Astrocyte (in vitro differentiated cells and primary cell): Measurements from ENCODE around the gene MSLN. TPM values are rescaled to one million over a fixed set of nuclear protein-coding genes. Genes with fewer than 3 reads are reported as not detected.

Source experiments
- DNase-seq: peaks from one replicate; pipeline ENCODE4 v3.0.0-alpha.2; 2010; ENCODE audit warnings: low read depth
- FAIRE-seq: peaks from 2 replicates; lab custom pipeline; 2011; peaks lifted over from hg19 to GRCh38; lab: Jason Lieb, UNC
- H2AFZ ChIP-seq: 2 replicates; pipeline ENCODE4 v1.6.0; 2012; ENCODE audit warnings: low read depth, low read length, inconsistent platforms
- H3K27ac ChIP-seq: 2 replicates; pipeline ENCODE4 v1.5.1; 2011; ENCODE audit warnings: low read depth, low read length, inconsistent platforms
- H3K27me3 ChIP-seq: 2 replicates; pipeline ENCODE4 v1.6.0; 2011; ENCODE audit warnings: low read length, inconsistent platforms; ENCODE audit not compliant: insufficient read depth
- H3K36me3 ChIP-seq: 2 replicates; pipeline ENCODE4 v1.5.1; 2011; ENCODE audit warnings: low read length, inconsistent platforms; ENCODE audit not compliant: insufficient read depth
- H3K4me1 ChIP-seq: 2 replicates; pipeline ENCODE4 v1.5.1; 2011; ENCODE audit warnings: low read length, inconsistent platforms; ENCODE audit not compliant: insufficient read depth
- H3K4me2 ChIP-seq: 2 replicates; pipeline ENCODE4 v1.6.0; 2012; ENCODE audit warnings: low read length, inconsistent platforms
- H3K4me3 ChIP-seq: 2 replicates; pipeline ENCODE4 v1.5.1; 2011; ENCODE audit warnings: low read depth, mild to moderate bottlenecking, low read length, inconsistent platforms; ENCODE audit not compliant: insufficient read depth
- H3K79me2 ChIP-seq: 2 replicates; pipeline ENCODE4 v1.6.0; 2012; ENCODE audit warnings: mild to moderate bottlenecking, low read length, inconsistent platforms; ENCODE audit not compliant: insufficient read depth
- H3K9ac ChIP-seq: 2 replicates; pipeline ENCODE4 v1.6.0; 2012; ENCODE audit warnings: mild to moderate bottlenecking, low read length, inconsistent platforms
- H3K9me3 ChIP-seq: 2 replicates; pipeline ENCODE4 v1.5.1; 2012; ENCODE audit warnings: low read depth, mild to moderate bottlenecking, low read length, inconsistent platforms; ENCODE audit not compliant: insufficient read depth
- H4K20me1 ChIP-seq: 2 replicates; pipeline ENCODE4 v1.6.0; 2012; ENCODE audit warnings: low read length, inconsistent platforms; ENCODE audit not compliant: insufficient read depth
- H3K27ac Mint-ChIP-seq: one replicate; pipeline ENCODE4 v1.8.0; 2021; ENCODE audit warnings: mild to moderate bottlenecking, mixed read lengths; ENCODE audit not compliant: unreplicated experiment
- H3K27me3 Mint-ChIP-seq: one replicate; pipeline ENCODE4 v1.8.0; 2021; ENCODE audit warnings: low read depth, mixed read lengths; ENCODE audit not compliant: unreplicated experiment
- H3K36me3 Mint-ChIP-seq: one replicate; pipeline ENCODE4 v1.8.0; 2021; ENCODE audit warnings: low read depth, mixed read lengths; ENCODE audit not compliant: unreplicated experiment
- H3K4me1 Mint-ChIP-seq: one replicate; pipeline ENCODE4 v1.8.0; 2021; ENCODE audit warnings: low read depth, mixed read lengths; ENCODE audit not compliant: unreplicated experiment
- H3K4me3 Mint-ChIP-seq: one replicate; pipeline ENCODE4 v1.8.0; 2021; ENCODE audit warnings: mild to moderate bottlenecking, moderate library complexity, mixed read lengths; ENCODE audit not compliant: unreplicated experiment
- H3K9me3 Mint-ChIP-seq: one replicate; pipeline ENCODE4 v1.8.0; 2021; ENCODE audit warnings: mild to moderate bottlenecking, mixed read lengths; ENCODE audit not compliant: unreplicated experiment
- EZH2 ChIP-seq: IDR thresholded peaks from 2 replicates; pipeline ENCODE4 v1.6.1; 2012; ENCODE audit warnings: mild to moderate bottlenecking, low read length, inconsistent platforms; ENCODE audit not compliant: insufficient read depth
- total RNA-seq: library from RNA; stranded (reverse); gene quantifications from 2 replicates; pipeline ENCODE4 v1.2.1, GENCODE V29; 2021
- TF ChIP-seq, protein P1 (sequence below): IDR thresholded peaks from 2 replicates; pipeline ENCODE4 v1.5.1; 2011; ENCODE audit warnings: low read depth, mild to moderate bottlenecking, inconsistent platforms, low read length, moderate library complexity; ENCODE audit not compliant: insufficient read depth

The MSLN gene
- total RNA-seq, 1 donor from 2014 or later: not detected

DNA sequence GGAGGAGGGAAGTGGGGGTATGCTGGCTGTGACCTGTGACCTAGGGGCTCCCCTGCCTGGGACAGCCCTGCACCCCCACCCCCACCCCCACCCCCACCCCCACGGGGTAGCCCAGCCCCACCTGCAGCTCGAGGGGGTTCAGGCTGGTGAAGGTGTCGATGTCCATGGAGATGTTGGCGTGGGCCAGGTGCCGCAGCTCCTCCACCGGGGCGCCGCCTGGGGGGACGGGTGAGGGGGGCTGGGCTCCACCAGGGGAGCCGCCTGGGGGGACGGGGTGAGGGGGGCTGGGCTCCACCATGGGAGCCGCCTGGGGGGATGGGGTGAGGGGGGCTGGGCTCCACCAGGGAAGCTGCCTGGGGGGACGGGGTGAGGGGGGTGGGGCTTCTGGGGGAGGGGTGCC, 9.9 kb downstream of the MSLN start:
- H3K4me2 ChIP-seq: no peak overlapping the region
- H3K9me3 Mint-ChIP-seq: no peaks in the 10 kb centered on the region
- no peak overlapping the region for H3K9ac ChIP-seq
- no peaks in the 10 kb centered on the region for H3K36me3 Mint-ChIP-seq
- H3K9me3 ChIP-seq: no peaks in the 10 kb centered on the region
- no peaks in the 10 kb centered on the region for H3K4me1 Mint-ChIP-seq
- FAIRE-seq: no peak
- H3K27me3 ChIP-seq: no peaks in the 10 kb centered on the region
- no peaks in the 10 kb centered on the region for H4K20me1 ChIP-seq
- H3K4me3 Mint-ChIP-seq: no peak overlapping the region
- H3K27ac Mint-ChIP-seq: no peak overlapping the region
- no peaks in the 10 kb centered on the region for H3K36me3 ChIP-seq
- H3K27ac ChIP-seq: no peak overlapping the region
- H3K4me3 ChIP-seq: no peak overlapping the region
- TF ChIP-seq, protein P1, sequence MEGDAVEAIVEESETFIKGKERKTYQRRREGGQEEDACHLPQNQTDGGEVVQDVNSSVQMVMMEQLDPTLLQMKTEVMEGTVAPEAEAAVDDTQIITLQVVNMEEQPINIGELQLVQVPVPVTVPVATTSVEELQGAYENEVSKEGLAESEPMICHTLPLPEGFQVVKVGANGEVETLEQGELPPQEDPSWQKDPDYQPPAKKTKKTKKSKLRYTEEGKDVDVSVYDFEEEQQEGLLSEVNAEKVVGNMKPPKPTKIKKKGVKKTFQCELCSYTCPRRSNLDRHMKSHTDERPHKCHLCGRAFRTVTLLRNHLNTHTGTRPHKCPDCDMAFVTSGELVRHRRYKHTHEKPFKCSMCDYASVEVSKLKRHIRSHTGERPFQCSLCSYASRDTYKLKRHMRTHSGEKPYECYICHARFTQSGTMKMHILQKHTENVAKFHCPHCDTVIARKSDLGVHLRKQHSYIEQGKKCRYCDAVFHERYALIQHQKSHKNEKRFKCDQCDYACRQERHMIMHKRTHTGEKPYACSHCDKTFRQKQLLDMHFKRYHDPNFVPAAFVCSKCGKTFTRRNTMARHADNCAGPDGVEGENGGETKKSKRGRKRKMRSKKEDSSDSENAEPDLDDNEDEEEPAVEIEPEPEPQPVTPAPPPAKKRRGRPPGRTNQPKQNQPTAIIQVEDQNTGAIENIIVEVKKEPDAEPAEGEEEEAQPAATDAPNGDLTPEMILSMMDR: no peak
- no peak for TF ChIP-seq EZH2
- H3K79me2 ChIP-seq: no peaks in the 10 kb centered on the region
- no peaks in the 10 kb centered on the region for H3K4me1 ChIP-seq
- no peak overlapping the region for H2AFZ ChIP-seq
- H3K27me3 Mint-ChIP-seq: peaks cover 6% of the 10 kb centered on the region
- DNase-seq: no peak

DNA sequence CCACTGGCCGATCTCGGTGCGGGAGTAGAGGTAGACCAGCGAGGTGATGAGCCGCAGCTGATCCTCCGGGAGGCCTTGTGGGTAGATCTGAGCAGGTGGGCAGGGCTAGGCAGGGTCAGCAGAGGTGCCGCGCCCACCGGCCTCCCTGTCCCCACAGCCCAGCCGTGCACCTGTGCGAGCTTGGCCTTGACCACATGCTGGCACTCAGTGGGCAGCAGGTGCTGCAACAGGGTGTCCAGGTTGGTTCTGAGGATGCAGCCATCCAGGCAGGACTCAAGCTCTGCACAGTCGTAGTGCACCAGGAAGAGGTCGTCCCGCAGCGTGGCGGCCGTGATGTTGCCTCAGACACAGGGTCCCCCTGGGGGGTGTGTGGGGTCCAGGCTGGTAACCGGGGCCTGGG, 12.4 kb downstream of the MSLN start:
- H3K36me3 Mint-ChIP-seq: no peaks in the 10 kb centered on the region
- no peak overlapping the region for H2AFZ ChIP-seq
- no peaks in the 10 kb centered on the region for H4K20me1 ChIP-seq
- TF ChIP-seq, protein P1: no peak
- FAIRE-seq: no peak
- no peak overlapping the region for H3K9ac ChIP-seq
- peaks cover 5% of the 10 kb centered on the region for H3K4me1 ChIP-seq
- H3K27me3 Mint-ChIP-seq: peaks cover 6% of the 10 kb centered on the region
- DNase-seq: no peak
- H3K27ac Mint-ChIP-seq: no peak overlapping the region
- H3K27ac ChIP-seq: no peak overlapping the region
- H3K4me2 ChIP-seq: no peak overlapping the region
- peaks cover 4% of the 10 kb centered on the region for H3K4me1 Mint-ChIP-seq
- H3K9me3 Mint-ChIP-seq: no peaks in the 10 kb centered on the region
- H3K27me3 ChIP-seq: no peaks in the 10 kb centered on the region
- H3K79me2 ChIP-seq: no peaks in the 10 kb centered on the region
- no peak overlapping the region for H3K4me3 ChIP-seq
- no peaks in the 10 kb centered on the region for H3K36me3 ChIP-seq
- no peak overlapping the region for H3K4me3 Mint-ChIP-seq
- no peaks in the 10 kb centered on the region for H3K9me3 ChIP-seq

DNA sequence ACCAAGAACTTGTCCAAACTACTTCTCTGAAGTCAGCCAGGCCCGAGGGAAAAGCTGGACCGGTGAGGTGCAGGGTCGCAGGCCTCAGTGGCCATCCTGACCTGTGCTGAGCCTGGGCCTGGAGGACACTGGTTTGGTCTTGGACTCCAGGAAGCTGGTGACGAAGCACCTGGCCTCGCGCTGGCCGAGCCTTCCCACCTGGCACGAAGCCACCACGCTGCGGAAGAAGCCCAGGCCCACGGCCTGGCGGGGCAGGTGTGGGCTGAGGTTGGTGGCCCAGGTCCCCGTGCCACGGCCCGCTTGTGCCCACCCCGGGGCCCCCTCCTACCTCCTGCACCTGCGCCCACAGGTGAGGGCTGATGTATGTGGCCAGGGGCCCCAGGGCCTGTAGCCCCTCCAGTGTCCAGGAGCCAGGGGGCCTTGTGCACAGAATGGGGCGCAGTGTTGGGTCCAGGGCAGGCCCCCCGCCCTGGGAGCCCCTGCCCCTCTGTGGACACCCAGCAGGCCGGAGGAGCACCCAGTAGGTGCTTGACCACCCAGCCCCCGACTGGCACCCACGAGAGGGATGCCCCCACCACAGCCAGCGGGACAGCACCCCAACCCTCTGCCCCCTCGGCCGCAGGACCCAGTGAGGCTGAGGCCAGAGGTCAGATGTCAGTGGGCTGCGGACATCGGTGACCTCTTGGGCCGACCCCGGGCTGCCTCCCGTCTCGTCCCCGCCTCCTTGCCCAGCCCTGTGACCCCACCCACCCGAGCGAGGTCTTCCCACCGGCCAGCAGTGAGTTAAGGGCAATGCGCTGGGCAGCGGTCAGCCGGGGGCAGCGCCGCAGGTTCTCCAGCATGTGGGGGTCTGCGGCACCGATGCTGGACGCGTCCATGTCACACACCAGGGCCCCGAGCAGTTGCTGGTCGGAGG, 13.8 kb downstream of the MSLN start:
- DNase-seq: no peak

More for the DNA sequence above, 13.8 kb downstream of the MSLN start:
- H3K36me3 Mint-ChIP-seq: no peaks in the 10 kb centered on the region
- Histone ChIP-seq H3K27ac (no peak overlapping the region), H3K36me3 (no peaks in the 10 kb centered on the region), H4K20me1 (no peaks in the 10 kb centered on the region), H3K4me1 (peaks cover 10% of the 10 kb centered on the region), H3K4me3 (no peak overlapping the region), H3K9me3 (no peaks in the 10 kb centered on the region), H3K4me2 (no peak overlapping the region), H3K9ac (no peak overlapping the region), H3K27me3 (no peaks in the 10 kb centered on the region), H3K79me2 (no peaks in the 10 kb centered on the region), H2AFZ (no peak overlapping the region)
- H3K4me3 Mint-ChIP-seq: no peak overlapping the region
- no peak for FAIRE-seq
- no peak for TF ChIP-seq EZH2
- TF ChIP-seq, protein P1: no peak
- no peak overlapping the region for H3K27ac Mint-ChIP-seq
- peaks cover 4% of the 10 kb centered on the region for H3K4me1 Mint-ChIP-seq
- H3K9me3 Mint-ChIP-seq: no peaks in the 10 kb centered on the region
- peaks cover 6% of the 10 kb centered on the region for H3K27me3 Mint-ChIP-seq
